Osteoblast (primary cell): ENCODE measurements around the gene MPO. TPM values are rescaled to one million over a fixed set of nuclear protein-coding genes. Genes with fewer than 3 reads are reported as not detected.

ENCODE experiments used
- DNase-seq: peaks from one replicate; pipeline ENCODE4 v3.0.0; 2011; ENCODE audit warnings: low spot score, mixed read lengths; ENCODE audit not compliant: insufficient read length; ENCODE audit errors: missing footprints
- H2AFZ ChIP-seq: 2 replicates; pipeline ENCODE4 v1.6.0; 2011; ENCODE audit warnings: mild to moderate bottlenecking, low read length
- H3K27ac ChIP-seq: 2 replicates; pipeline ENCODE4 v1.5.1; 2011; ENCODE audit warnings: mild to moderate bottlenecking, low read depth, low read length, moderate library complexity
- H3K27me3 ChIP-seq: 2 replicates; pipeline ENCODE4 v1.6.0; 2012; ENCODE audit warnings: mild to moderate bottlenecking, control low read depth, inconsistent platforms, low read length, moderate library complexity; ENCODE audit not compliant: insufficient read depth
- H3K36me3 ChIP-seq: 2 replicates; pipeline ENCODE4 v1.5.1; 2011; ENCODE audit warnings: mild to moderate bottlenecking, low read length, control low read depth, moderate library complexity; ENCODE audit not compliant: insufficient read depth
- H3K4me1 ChIP-seq: 2 replicates; pipeline ENCODE4 v1.5.1; 2011; ENCODE audit warnings: mild to moderate bottlenecking, low read length, control low read depth, moderate library complexity; ENCODE audit not compliant: insufficient read depth
- H3K4me2 ChIP-seq: 2 replicates; pipeline ENCODE4 v1.6.0; 2011; ENCODE audit warnings: mild to moderate bottlenecking, low read length; ENCODE audit not compliant: insufficient read depth
- H3K4me3 ChIP-seq: fragments of 200-600 bp; sonication (generic); 3 replicates; pipeline ENCODE4 v1.5.1; 2012; ENCODE audit warnings: mild to moderate bottlenecking, low read length, inconsistent platforms; ENCODE audit not compliant: insufficient read depth
- H3K79me2 ChIP-seq: 2 replicates; pipeline ENCODE4 v1.6.0; 2012; ENCODE audit warnings: mild to moderate bottlenecking, low read length, control low read depth, inconsistent platforms; ENCODE audit not compliant: insufficient read depth
- H3K9me3 ChIP-seq: 2 replicates; pipeline ENCODE4 v1.5.1; 2011; ENCODE audit warnings: low read depth, low read length, control low read depth
- H4K20me1 ChIP-seq: 2 replicates; pipeline ENCODE4 v1.6.0; 2012; ENCODE audit warnings: mild to moderate bottlenecking, low read length, control low read depth; ENCODE audit not compliant: insufficient read depth
- CTCF ChIP-seq: IDR thresholded peaks from 2 replicates; pipeline ENCODE4 v1.5.1; 2011; ENCODE audit warnings: mild to moderate bottlenecking, low read depth, low read length, moderate library complexity; ENCODE audit errors: extremely low read depth
- total RNA-seq: library from RNA; depleted of rRNA; stranded (reverse); fragments of >200 nt; gene quantifications from 2 replicates; pipeline ENCODE4 v1.2.3, GENCODE V29; 2012

MPO gene
- total RNA-seq, 1 donor = under 0.01 TPM

GRCh38 chr17:58235821-58236220 is 44.9 kb downstream of the MPO start:
- Histone ChIP-seq H3K4me1 (peaks cover 24% of the 10 kb centered on the region), H3K27ac (no peak overlapping the region), H3K4me3 (no peak overlapping the region), H3K36me3 (no peaks in the 10 kb centered on the region), H2AFZ (no peak overlapping the region), H3K79me2 (no peaks in the 10 kb centered on the region), H4K20me1 (no peaks in the 10 kb centered on the region), H3K9me3 (no peaks in the 10 kb centered on the region), H3K4me2 (no peak overlapping the region), H3K27me3 (peaks cover 41% of the 10 kb centered on the region)
- no peak for DNase-seq
- TF ChIP-seq CTCF = no peak

GRCh38 chr17:58234512-58234911 is 46.2 kb downstream of the MPO start:
- no peak for TF ChIP-seq CTCF
- no peak overlapping the region for H2AFZ ChIP-seq
- no peaks in the 10 kb centered on the region for H3K36me3 ChIP-seq
- H3K79me2 ChIP-seq = no peaks in the 10 kb centered on the region
- no peak overlapping the region for H3K4me2 ChIP-seq
- no peaks in the 10 kb centered on the region for H3K9me3 ChIP-seq
- peaks cover 26% of the 10 kb centered on the region for H3K4me1 ChIP-seq
- H4K20me1 ChIP-seq = no peaks in the 10 kb centered on the region
- no peak overlapping the region for H3K27ac ChIP-seq
- DNase-seq = no peak
- H3K4me3 ChIP-seq = no peak overlapping the region
- peaks cover 31% of the 10 kb centered on the region for H3K27me3 ChIP-seq

- Histone ChIP-seq H3K79me2 (no peaks in the 10 kb centered on the region), H3K27me3 (peaks cover 22% of the 10 kb centered on the region), H3K4me2 (no peak overlapping the region), H3K36me3 (no peaks in the 10 kb centered on the region), H4K20me1 (no peaks in the 10 kb centered on the region), H3K9me3 (no peaks in the 10 kb centered on the region), H3K27ac (no peak overlapping the region), H2AFZ (no peak overlapping the region), H3K4me1 (peaks cover 26% of the 10 kb centered on the region), H3K4me3 (no peak overlapping the region)
- no peak for DNase-seq
- TF ChIP-seq CTCF = no peak
Measured at GRCh38 chr17:58233543-58233942, 47.2 kb downstream of the MPO start.

GRCh38 chr17:58232707-58233156 is 48.0 kb downstream of the MPO start:
- H3K79me2 ChIP-seq = no peaks in the 10 kb centered on the region
- H4K20me1 ChIP-seq = no peaks in the 10 kb centered on the region
- H3K36me3 ChIP-seq = no peaks in the 10 kb centered on the region
- TF ChIP-seq CTCF = no peak
- H2AFZ ChIP-seq = peak overlapping the region; percentile 62
- H3K27ac ChIP-seq = peak overlapping the region; percentile 90
- H3K27me3 ChIP-seq = peaks cover 18% of the 10 kb centered on the region
- H3K4me3 ChIP-seq = peak overlapping the region; percentile 25
- H3K4me2 ChIP-seq = peak overlapping the region; percentile 73
- DNase-seq = peak; percentile 69
- no peaks in the 10 kb centered on the region for H3K9me3 ChIP-seq
- peaks cover 26% of the 10 kb centered on the region for H3K4me1 ChIP-seq
